Lower leg skin (tissue), 4 donors: ENCODE measurements around the gene CD180. TPM values are rescaled to one million over a fixed set of nuclear protein-coding genes. Genes with fewer than 3 reads are reported as not detected.

ENCODE experiments used
- DNase-seq, 2 donors: peaks; one replicate each; pipeline ENCODE4 v3.0.0-alpha.2; 2019; ENCODE audit warnings: low spot score in 2 of 2
- H3K4me3 ChIP-seq: fragments of 200-600 bp; sonication (generic); 2 replicates; pipeline ENCODE4 v1.5.1; 2017; ENCODE audit warnings: mild to moderate bottlenecking, low read depth; ENCODE audit not compliant: poor library complexity, severe bottlenecking
- POLR2A ChIP-seq, 2 donors: fragments of 450-650 bp; IDR thresholded peaks; one replicate each; pipeline ENCODE4 v1.6.1; 2016 to 2017; ENCODE audit warnings: antibody characterized with exemption in 2 of 2, mild to moderate bottlenecking in 1 of 2, moderate library complexity in 1 of 2
- WGBS, 2 donors: methylation state at CpG; one replicate each; pipeline ENCODE4 v1.1.5; 2018; 5-methylcytosine and 5-hydroxymethylcytosine counted together
- intact Hi-C: fragments of 100-400 bp; cut with DNase I; formaldehyde crosslinking; loops from one replicate; pipeline ENCODE4 v1.15.0; 2023; ENCODE audit warnings: low total_unique reads
- total RNA-seq, 4 donors: library from RNA; depleted of rRNA; stranded (reverse); fragments of >200 nt; gene quantifications; one replicate each; pipeline ENCODE4 v1.1.0, GENCODE V29; 2016
- TF ChIP-seq, protein P1 (sequence below), 3 donors: fragments of 450-650 bp; IDR thresholded peaks; one replicate each; pipeline ENCODE4 v1.5.1; 2016; ENCODE audit warnings: antibody characterized with exemption in 3 of 3, mild to moderate bottlenecking in 3 of 3, moderate library complexity in 2 of 3

The CD180 gene
- total RNA-seq, 4 donors from 2014 or later = 0.08 to 0.42 (median 0.27) TPM

- H3K4me3 ChIP-seq = no peak overlapping the region
- no peak for TF ChIP-seq POLR2A (IDR thresholded peaks at IDR 0.05)
- TF ChIP-seq, protein P1, sequence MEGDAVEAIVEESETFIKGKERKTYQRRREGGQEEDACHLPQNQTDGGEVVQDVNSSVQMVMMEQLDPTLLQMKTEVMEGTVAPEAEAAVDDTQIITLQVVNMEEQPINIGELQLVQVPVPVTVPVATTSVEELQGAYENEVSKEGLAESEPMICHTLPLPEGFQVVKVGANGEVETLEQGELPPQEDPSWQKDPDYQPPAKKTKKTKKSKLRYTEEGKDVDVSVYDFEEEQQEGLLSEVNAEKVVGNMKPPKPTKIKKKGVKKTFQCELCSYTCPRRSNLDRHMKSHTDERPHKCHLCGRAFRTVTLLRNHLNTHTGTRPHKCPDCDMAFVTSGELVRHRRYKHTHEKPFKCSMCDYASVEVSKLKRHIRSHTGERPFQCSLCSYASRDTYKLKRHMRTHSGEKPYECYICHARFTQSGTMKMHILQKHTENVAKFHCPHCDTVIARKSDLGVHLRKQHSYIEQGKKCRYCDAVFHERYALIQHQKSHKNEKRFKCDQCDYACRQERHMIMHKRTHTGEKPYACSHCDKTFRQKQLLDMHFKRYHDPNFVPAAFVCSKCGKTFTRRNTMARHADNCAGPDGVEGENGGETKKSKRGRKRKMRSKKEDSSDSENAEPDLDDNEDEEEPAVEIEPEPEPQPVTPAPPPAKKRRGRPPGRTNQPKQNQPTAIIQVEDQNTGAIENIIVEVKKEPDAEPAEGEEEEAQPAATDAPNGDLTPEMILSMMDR (IDR thresholded peaks at IDR 0.05) = no peak
- WGBS, 2 donors = 85 to 93% methylated on average over 1 of the region's 1 CpG
- intact Hi-C loops = no loop called here
- DNase-seq = no peak
Measured at GRCh38 chr5:67216564-67216963, 20.0 kb upstream of the CD180 start.

- TF ChIP-seq, protein P1 (IDR thresholded peaks at IDR 0.05) = no peak
- H3K4me3 ChIP-seq = no peak overlapping the region
- peak; percentile 83 to 95 for DNase-seq
- 54 to 68% methylated on average over 19 of the region's 19 CpGs for WGBS, 2 donors
- intact Hi-C loops = no loop called here
Measured at GRCh38 chr5:67215519-67216471, 19.2 kb upstream of the CD180 start.

- no peak for DNase-seq
- intact Hi-C loops = no loop called here
- no peak for TF ChIP-seq POLR2A (IDR thresholded peaks at IDR 0.05)
- TF ChIP-seq, protein P1 (IDR thresholded peaks at IDR 0.05) = no peak
- H3K4me3 ChIP-seq = no peak overlapping the region
- WGBS, 2 donors = 92 to 94% methylated on average over 12 of the region's 12 CpGs
Measured at GRCh38 chr5:67214707-67215447, 18.3 kb upstream of the CD180 start.

- intact Hi-C loops = no loop called here
- no peak for DNase-seq
- no peak for TF ChIP-seq POLR2A (IDR thresholded peaks at IDR 0.05)
- TF ChIP-seq, protein P1 (IDR thresholded peaks at IDR 0.05) = no peak
- no peak overlapping the region for H3K4me3 ChIP-seq
- WGBS, 2 donors = 86 to 87% methylated on average over 6 of the region's 6 CpGs
Measured at GRCh38 chr5:67214036-67214435, 17.4 kb upstream of the CD180 start.

DNA sequence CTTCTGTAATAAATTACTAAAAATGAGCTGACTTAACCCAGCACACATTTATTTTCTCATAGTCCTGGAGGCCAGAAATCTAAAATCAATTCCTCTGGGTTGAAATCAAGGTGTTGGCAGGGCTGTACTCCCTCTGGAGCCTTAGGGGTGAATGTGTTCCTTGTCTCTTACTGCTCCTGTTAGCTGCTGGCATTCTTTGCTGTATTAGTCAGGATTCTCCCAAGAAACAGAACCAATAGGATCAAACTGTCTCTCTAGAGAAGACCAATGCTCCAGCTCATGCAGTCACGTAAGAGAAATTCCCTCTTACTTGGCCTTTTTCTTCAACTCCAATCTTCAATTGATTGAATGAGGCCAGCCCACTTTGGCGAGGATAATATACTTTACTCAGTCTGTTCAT lies 15.3 kb upstream of the CD180 start:
- 56 to 74% methylated on average over 2 of the region's 2 CpGs for WGBS, 2 donors
- intact Hi-C loops = no loop called here
- no peak overlapping the region for H3K4me3 ChIP-seq
- no peak for DNase-seq
- no peak for TF ChIP-seq POLR2A (IDR thresholded peaks at IDR 0.05)
- TF ChIP-seq, protein P1 (IDR thresholded peaks at IDR 0.05) = no peak
